ENCODE measurements around the gene IFIT3.
"Not testable (repeated sequence)": the region's sequence is repeated elsewhere in the genome, so short reads cannot be mapped to it uniquely, and the experiment has no call there.

IFIT3 gene

GRCh38 chr10:89327803-89328441 is at the start of gene IFIT3:
Gene IFIT3 (plus strand): TSS chr10:89327997. CDS start chr10:89328074, 77 bp downstream.
- peak; percentile 78 for DNase-seq (ENCODE audit: low spot score)

- no peak for DNase-seq (ENCODE audit: low spot score)
Measured at GRCh38 chr10:89278034-89278535, 49.7 kb upstream of the IFIT3 start.

- no peak for DNase-seq (ENCODE audit: low spot score)
Measured at GRCh38 chr10:89278900-89279392, 48.9 kb upstream of the IFIT3 start.

- no peak for DNase-seq (ENCODE audit: low spot score)
Measured at GRCh38 chr10:89279421-89279869, 48.4 kb upstream of the IFIT3 start.

- no peak for DNase-seq (ENCODE audit: low spot score)
Measured at GRCh38 chr10:89280508-89280907, 47.3 kb upstream of the IFIT3 start.

GRCh38 chr10:89281606-89282395 is 46.0 kb upstream of the IFIT3 start:
- DNase-seq (ENCODE audit: low spot score) = no peak

GRCh38 chr10:89283025-89283935 is 44.5 kb upstream of the IFIT3 start:
- DNase-seq (ENCODE audit: low spot score) = no peak

- DNase-seq (ENCODE audit: low spot score) = no peak
Measured at GRCh38 chr10:89283936-89284475, 43.8 kb upstream of the IFIT3 start.

GRCh38 chr10:89284711-89285110 is 43.1 kb upstream of the IFIT3 start:
- not testable (repeated sequence) for DNase-seq (ENCODE audit: low spot score)

GRCh38 chr10:89285303-89285702 is 42.5 kb upstream of the IFIT3 start:
- DNase-seq (ENCODE audit: low spot score) = not testable (repeated sequence)

GRCh38 chr10:89294721-89295239 is 33.0 kb upstream of the IFIT3 start:
- no peak for DNase-seq (ENCODE audit: low spot score)

- DNase-seq (ENCODE audit: low spot score) = no peak
Measured at GRCh38 chr10:89295597-89295996, 32.2 kb upstream of the IFIT3 start.

GRCh38 chr10:89296220-89296648 is 31.6 kb upstream of the IFIT3 start:
- no peak for DNase-seq (ENCODE audit: low spot score)

- DNase-seq (ENCODE audit: low spot score) = no peak
Measured at GRCh38 chr10:89297356-89297755, 30.4 kb upstream of the IFIT3 start.

- DNase-seq (ENCODE audit: low spot score) = no peak
Measured at GRCh38 chr10:89297791-89298190, 30.0 kb upstream of the IFIT3 start.

- no peak for DNase-seq (ENCODE audit: low spot score)
Measured at GRCh38 chr10:89299031-89299430, 28.8 kb upstream of the IFIT3 start.

- peak; percentile 62 for DNase-seq (ENCODE audit: low spot score)
Measured at GRCh38 chr10:89301232-89301631, 26.6 kb upstream of the IFIT3 start.

- DNase-seq (ENCODE audit: low spot score) = peak; percentile 69
Measured at GRCh38 chr10:89301721-89302445, 25.9 kb upstream of the IFIT3 start, which contains the start of gene IFIT2. Gene IFIT2 (plus strand): TSS chr10:89302046. CDS start chr10:89302124, 78 bp downstream.

GRCh38 chr10:89302625-89303024 is 25.2 kb upstream of the IFIT3 start:
- no peak for DNase-seq (ENCODE audit: low spot score)

GRCh38 chr10:89303161-89303560 is 24.6 kb upstream of the IFIT3 start:
- no peak for DNase-seq (ENCODE audit: low spot score)

GRCh38 chr10:89304026-89304425 is 23.8 kb upstream of the IFIT3 start:
- no peak for DNase-seq (ENCODE audit: low spot score)
